ENCODE results near the gene PNPLA2. TPM values are rescaled to one million over a fixed set of nuclear protein-coding genes. Genes with fewer than 3 reads are reported as not detected.

The PNPLA2 gene
- total RNA-seq, 1 donor from 2014 or later, result 40.5 TPM

DNA sequence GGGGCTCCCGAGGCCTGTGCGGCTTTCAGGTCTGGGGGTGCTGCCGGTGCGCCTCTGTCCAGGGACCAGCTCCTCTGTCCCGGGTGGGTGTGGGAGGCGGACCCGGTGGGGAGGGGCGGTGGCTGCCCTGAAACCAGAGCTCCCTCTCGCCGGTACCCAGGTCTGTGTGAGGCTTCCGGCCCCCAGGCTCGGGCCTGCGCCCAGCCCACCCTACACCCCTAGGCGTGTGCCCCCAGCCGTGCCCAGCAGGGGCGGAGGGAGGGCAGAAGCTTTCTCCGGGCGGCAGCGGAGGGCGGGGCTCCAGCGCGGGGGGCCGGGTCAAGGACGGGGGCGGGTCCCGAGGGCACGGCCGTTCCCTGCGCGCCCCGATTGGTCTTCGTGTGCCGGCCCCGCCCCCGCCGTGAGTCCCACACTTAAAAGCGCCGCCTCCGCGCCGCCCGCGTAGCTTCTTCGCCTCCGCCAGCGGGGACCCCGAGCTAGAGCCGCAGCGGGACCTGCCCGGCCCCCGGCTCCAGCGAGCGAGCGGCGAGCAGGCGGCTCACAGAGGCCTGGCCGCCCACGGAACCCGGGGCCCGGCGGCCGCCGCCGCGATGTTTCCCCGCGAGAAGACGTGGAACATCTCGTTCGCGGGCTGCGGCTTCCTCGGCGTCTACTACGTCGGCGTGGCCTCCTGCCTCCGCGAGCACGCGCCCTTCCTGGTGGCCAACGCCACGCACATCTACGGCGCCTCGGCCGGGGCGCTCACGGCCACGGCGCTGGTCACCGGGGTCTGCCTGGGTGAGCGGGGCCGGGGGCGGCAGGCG lies 616 bp downstream of the PNPLA2 start:
- TF ChIP-seq, protein P1, sequence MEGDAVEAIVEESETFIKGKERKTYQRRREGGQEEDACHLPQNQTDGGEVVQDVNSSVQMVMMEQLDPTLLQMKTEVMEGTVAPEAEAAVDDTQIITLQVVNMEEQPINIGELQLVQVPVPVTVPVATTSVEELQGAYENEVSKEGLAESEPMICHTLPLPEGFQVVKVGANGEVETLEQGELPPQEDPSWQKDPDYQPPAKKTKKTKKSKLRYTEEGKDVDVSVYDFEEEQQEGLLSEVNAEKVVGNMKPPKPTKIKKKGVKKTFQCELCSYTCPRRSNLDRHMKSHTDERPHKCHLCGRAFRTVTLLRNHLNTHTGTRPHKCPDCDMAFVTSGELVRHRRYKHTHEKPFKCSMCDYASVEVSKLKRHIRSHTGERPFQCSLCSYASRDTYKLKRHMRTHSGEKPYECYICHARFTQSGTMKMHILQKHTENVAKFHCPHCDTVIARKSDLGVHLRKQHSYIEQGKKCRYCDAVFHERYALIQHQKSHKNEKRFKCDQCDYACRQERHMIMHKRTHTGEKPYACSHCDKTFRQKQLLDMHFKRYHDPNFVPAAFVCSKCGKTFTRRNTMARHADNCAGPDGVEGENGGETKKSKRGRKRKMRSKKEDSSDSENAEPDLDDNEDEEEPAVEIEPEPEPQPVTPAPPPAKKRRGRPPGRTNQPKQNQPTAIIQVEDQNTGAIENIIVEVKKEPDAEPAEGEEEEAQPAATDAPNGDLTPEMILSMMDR (IDR thresholded peaks at IDR 0.05; ENCODE audit: unreplicated experiment), result no peak
- Mint-ChIP-seq H3K4me3 (ENCODE audit: unreplicated experiment) (no peak overlapping the region), H3K9me3 (ENCODE audit: unreplicated experiment) (no peaks in the 10 kb centered on the region), H3K4me1 (ENCODE audit: unreplicated experiment) (no peaks in the 10 kb centered on the region), H3K27me3 (ENCODE audit: unreplicated experiment) (peaks cover 3% of the 10 kb centered on the region), H3K36me3 (ENCODE audit: low read depth, unreplicated experiment) (no peaks in the 10 kb centered on the region), H3K27ac (ENCODE audit: unreplicated experiment) (no peak overlapping the region)
- peak; percentile 88 for DNase-seq (ENCODE audit: low spot score)

DNA sequence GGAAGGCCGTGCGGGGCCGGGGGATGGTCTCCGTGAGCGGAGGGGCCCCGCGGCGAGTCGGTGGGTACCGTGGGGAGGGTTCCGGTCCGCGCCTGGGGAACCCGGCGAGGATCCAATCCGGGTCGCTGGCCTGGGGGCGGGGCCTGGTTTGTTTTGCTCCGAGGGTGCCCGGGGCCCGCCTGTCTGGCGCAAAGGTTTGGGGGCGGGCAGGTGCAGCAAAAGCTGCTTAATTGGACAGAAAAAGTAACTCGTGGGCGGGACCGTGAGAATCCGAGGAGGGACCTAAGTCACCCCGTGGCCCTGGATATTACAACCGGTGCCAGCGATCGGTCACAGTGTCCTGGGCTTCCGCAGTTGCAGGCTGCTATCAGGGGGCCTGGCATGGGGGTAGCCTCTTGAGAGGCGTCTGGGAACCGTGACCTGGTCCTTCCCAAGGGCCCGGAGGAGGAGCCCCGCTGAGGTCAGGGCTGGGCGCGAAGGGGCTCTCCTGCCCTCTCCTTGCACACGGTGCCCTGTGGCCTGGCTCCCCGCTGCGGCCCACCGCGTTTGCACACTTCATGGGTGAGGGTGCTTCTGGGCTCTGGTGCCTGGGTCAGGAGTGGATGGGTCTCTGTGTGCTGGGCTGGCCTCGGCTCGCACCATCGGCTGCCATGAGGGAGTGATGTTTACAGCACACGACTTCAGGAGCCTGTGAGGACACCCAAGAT lies 1.4 kb downstream of the PNPLA2 start:
- H3K36me3 Mint-ChIP-seq (ENCODE audit: low read depth, unreplicated experiment), result no peaks in the 10 kb centered on the region
- H3K4me3 Mint-ChIP-seq (ENCODE audit: unreplicated experiment), result peak overlapping the region; percentile 91
- H3K4me1 Mint-ChIP-seq (ENCODE audit: unreplicated experiment), result no peaks in the 10 kb centered on the region
- H3K27me3 Mint-ChIP-seq (ENCODE audit: unreplicated experiment), result peaks cover 3% of the 10 kb centered on the region
- no peaks in the 10 kb centered on the region for H3K9me3 Mint-ChIP-seq (ENCODE audit: unreplicated experiment)
- DNase-seq (ENCODE audit: low spot score), result peak; percentile 66
- H3K27ac Mint-ChIP-seq (ENCODE audit: unreplicated experiment), result no peak overlapping the region
- TF ChIP-seq, protein P1 (IDR thresholded peaks at IDR 0.05; ENCODE audit: unreplicated experiment), result no peak

DNA sequence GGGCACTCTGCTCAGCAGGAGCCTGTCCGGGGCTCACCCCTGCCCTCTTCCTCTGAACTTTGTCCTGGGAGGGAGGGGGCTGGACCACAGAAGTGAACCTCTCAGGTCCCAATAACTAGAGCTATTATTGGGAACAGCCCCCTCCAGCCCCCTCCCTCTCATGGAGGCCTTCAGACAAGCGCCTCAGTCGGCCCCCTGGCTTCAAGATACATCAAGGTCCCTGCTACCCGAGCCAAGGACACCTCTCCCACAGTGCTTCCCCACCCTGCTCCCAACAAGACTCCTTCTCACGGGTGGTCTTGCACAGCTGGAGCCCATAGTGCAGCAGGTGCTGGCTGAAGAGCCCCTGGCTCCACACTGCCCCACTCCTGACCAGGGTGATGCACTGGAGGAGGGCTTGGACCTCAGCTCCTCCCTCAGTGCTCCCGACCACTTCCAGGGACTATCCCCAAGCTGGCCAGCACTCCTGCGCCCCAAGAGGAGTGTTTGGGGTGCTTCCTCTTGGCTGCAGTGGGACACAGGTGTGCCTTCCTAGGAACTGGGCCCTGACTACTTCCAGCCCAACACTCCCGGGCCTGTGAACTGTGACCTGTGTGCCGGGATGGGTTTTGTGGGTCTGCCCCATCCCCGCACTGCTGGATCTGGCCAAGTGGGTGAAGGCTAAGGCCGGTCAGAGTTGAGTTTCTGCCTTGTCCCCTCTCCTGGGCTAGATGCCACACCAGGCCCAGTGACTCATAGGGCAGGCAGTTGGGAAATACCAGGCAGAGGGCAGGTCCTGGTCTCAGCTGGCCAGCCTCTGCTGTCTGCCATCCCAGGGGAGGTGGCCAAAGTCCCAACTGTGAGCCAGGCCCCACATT lies 2.2 kb downstream of the PNPLA2 start:
- Mint-ChIP-seq H3K27me3 (ENCODE audit: unreplicated experiment) (peaks cover 3% of the 10 kb centered on the region), H3K9me3 (ENCODE audit: unreplicated experiment) (no peaks in the 10 kb centered on the region), H3K36me3 (ENCODE audit: low read depth, unreplicated experiment) (no peaks in the 10 kb centered on the region), H3K4me1 (ENCODE audit: unreplicated experiment) (no peaks in the 10 kb centered on the region), H3K27ac (ENCODE audit: unreplicated experiment) (no peak overlapping the region), H3K4me3 (ENCODE audit: unreplicated experiment) (peak overlapping the region; percentile 82)
- TF ChIP-seq, protein P1 (IDR thresholded peaks at IDR 0.05; ENCODE audit: unreplicated experiment), result no peak
- DNase-seq (ENCODE audit: low spot score), result no peak

DNA sequence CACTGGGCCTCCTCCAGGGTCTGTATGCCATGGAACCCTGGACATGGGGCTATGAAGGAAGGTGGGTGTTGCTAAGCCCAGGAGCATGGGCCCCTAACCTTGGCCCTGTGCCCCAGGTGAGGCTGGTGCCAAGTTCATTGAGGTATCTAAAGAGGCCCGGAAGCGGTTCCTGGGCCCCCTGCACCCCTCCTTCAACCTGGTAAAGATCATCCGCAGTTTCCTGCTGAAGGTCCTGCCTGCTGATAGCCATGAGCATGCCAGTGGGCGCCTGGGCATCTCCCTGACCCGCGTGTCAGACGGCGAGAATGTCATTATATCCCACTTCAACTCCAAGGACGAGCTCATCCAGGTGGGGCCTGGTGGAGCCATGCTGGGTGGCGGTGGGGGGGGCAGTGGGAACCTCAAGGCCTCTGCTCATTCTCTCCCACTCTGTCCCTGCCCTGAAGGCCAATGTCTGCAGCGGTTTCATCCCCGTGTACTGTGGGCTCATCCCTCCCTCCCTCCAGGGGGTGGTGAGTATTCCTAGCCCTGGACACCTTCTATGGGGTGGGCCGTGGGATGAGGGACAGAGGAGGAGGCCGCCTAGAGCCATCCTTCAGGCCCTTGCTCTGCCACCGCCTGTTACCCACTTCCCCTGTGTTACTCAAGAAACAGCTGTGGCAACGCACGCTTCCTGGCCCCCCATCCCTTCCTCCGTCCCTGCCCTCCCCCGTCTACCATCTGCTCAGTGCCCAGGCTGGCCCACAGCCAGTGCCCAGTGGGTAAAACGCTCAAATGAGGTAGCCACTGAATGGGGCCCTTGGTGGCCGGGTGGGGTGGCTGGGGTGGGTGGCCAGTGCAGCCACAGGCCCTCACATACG lies 3.0 kb downstream of the PNPLA2 start:
- Mint-ChIP-seq H3K27ac (ENCODE audit: unreplicated experiment) (no peak overlapping the region), H3K4me1 (ENCODE audit: unreplicated experiment) (no peaks in the 10 kb centered on the region), H3K9me3 (ENCODE audit: unreplicated experiment) (no peaks in the 10 kb centered on the region), H3K27me3 (ENCODE audit: unreplicated experiment) (peaks cover 6% of the 10 kb centered on the region), H3K4me3 (ENCODE audit: unreplicated experiment) (no peak overlapping the region), H3K36me3 (ENCODE audit: low read depth, unreplicated experiment) (no peaks in the 10 kb centered on the region)
- DNase-seq (ENCODE audit: low spot score), result no peak
- TF ChIP-seq, protein P1 (IDR thresholded peaks at IDR 0.05; ENCODE audit: unreplicated experiment), result no peak
